HEK293 (cell line): ENCODE data around the gene CRNKL1.

Source experiments
- CTCF ChIA-PET: fragments of 350-600 bp; formaldehyde crosslinking; extraction: SDS; loops from one replicate; lab custom pipeline; 2021; ENCODE audit warnings: antibody characterized with exemption; lab: Yijun Ruan, JAX
- POLR2A ChIA-PET: fragments of 300-600 bp; formaldehyde crosslinking; extraction: SDS; loops from one replicate; lab custom pipeline; 2020; ENCODE audit warnings: antibody characterized with exemption, inconsistent platforms; lab: Yijun Ruan, JAX
- H3K27ac ChIP-seq: fragments of 200-500 bp; sonication (Bioruptor generic); 2 replicates; pipeline ENCODE4 v1.5.1; 2014; ENCODE audit warnings: low read depth, low read length, control low read depth, inconsistent platforms; ENCODE audit errors: extremely low read depth
- H3K36me3 ChIP-seq, 2 experiments: fragments of 200-500 bp in 1 of 2; sonication (Bioruptor generic) in 1 of 2; 1 replicate in 1 of 2; 2 replicates in 1 of 2; pipeline ENCODE4 v1.5.1; 2014 to 2017; ENCODE audit warnings: inconsistent platforms in 2 of 2, low read length in 2 of 2; ENCODE audit not compliant: control insufficient read depth in 2 of 2, insufficient read depth in 1 of 2
- H3K4me1 ChIP-seq: fragments of 200-500 bp; sonication (Bioruptor generic); 2 replicates; pipeline ENCODE4 v1.5.1; 2014; ENCODE audit warnings: mild to moderate bottlenecking, low read length, inconsistent platforms; ENCODE audit not compliant: control insufficient read depth, insufficient read depth
- H3K4me3 ChIP-seq: 2 replicates; pipeline ENCODE4 v1.5.1; 2011; ENCODE audit warnings: low read depth, mild to moderate bottlenecking, control low read depth, low read length, moderate library complexity
- H3K9me3 ChIP-seq: fragments of 200-500 bp; sonication (Bioruptor generic); 2 replicates; pipeline ENCODE4 v1.5.1; 2014; ENCODE audit warnings: low read depth, low read length, inconsistent platforms; ENCODE audit not compliant: control insufficient read depth, insufficient read depth
- BCL11B ChIP-seq: fragments of 450-650 bp; formaldehyde crosslinking; IDR thresholded peaks from 2 replicates; pipeline ENCODE4 v1.5.1; 2016; ENCODE audit warnings: low read depth, missing biosample characterization, missing genetic modification characterization
- FEZF1 ChIP-seq: fragments of 450-650 bp; formaldehyde crosslinking; IDR thresholded peaks from 2 replicates; pipeline ENCODE4 v1.5.1; 2016; ENCODE audit warnings: missing biosample characterization, missing genetic modification characterization
- GFI1B ChIP-seq: fragments of 450-650 bp; formaldehyde crosslinking; IDR thresholded peaks from 2 replicates; pipeline ENCODE4 v1.5.1; 2016; ENCODE audit warnings: missing biosample characterization, missing genetic modification characterization
- KLF16 ChIP-seq: fragments of 450-650 bp; formaldehyde crosslinking; IDR thresholded peaks from 2 replicates; pipeline ENCODE4 v1.5.1; 2017; ENCODE audit warnings: missing biosample characterization, missing genetic modification characterization
- RBAK ChIP-seq: fragments of 450-650 bp; formaldehyde crosslinking; IDR thresholded peaks from 2 replicates; pipeline ENCODE4 v1.5.1; 2016; ENCODE audit warnings: missing biosample characterization, missing genetic modification characterization
- YY2 ChIP-seq: fragments of 450-650 bp; formaldehyde crosslinking; IDR thresholded peaks from 2 replicates; pipeline ENCODE4 v1.5.1; 2016; ENCODE audit warnings: missing biosample characterization, missing genetic modification characterization
- ZFHX2 ChIP-seq: fragments of 450-650 bp; formaldehyde crosslinking; conservative IDR thresholded peaks from 2 replicates; pipeline ENCODE4 v1.5.1; 2016; ENCODE audit warnings: missing biosample characterization, missing genetic modification characterization
- ZFP69B ChIP-seq: fragments of 450-650 bp; formaldehyde crosslinking; IDR thresholded peaks from 2 replicates; pipeline ENCODE4 v1.5.1; 2016; ENCODE audit warnings: missing biosample characterization, missing genetic modification characterization
- ZIC2 ChIP-seq: fragments of 450-650 bp; formaldehyde crosslinking; IDR thresholded peaks from 2 replicates; pipeline ENCODE4 v1.5.1; 2016; ENCODE audit warnings: missing biosample characterization, missing genetic modification characterization
- ZNF175 ChIP-seq: fragments of 450-650 bp; formaldehyde crosslinking; IDR thresholded peaks from 2 replicates; pipeline ENCODE4 v1.5.1; 2016; ENCODE audit warnings: missing biosample characterization, missing genetic modification characterization
- ZNF19 ChIP-seq: fragments of 450-650 bp; formaldehyde crosslinking; IDR thresholded peaks from 2 replicates; pipeline ENCODE4; 2016; ENCODE audit warnings: missing biosample characterization, missing genetic modification characterization, low read depth
- ZNF248 ChIP-seq: fragments of 450-650 bp; formaldehyde crosslinking; IDR thresholded peaks from 2 replicates; pipeline ENCODE4 v1.5.1; 2017; ENCODE audit warnings: missing biosample characterization, missing genetic modification characterization
- ZNF335 ChIP-seq: fragments of 450-650 bp; formaldehyde crosslinking; conservative IDR thresholded peaks from 2 replicates; pipeline ENCODE4 v1.5.1; 2016; ENCODE audit warnings: missing biosample characterization, missing genetic modification characterization
- ZNF341 ChIP-seq: fragments of 450-650 bp; formaldehyde crosslinking; IDR thresholded peaks from 2 replicates; pipeline ENCODE4; 2016; ENCODE audit warnings: low read depth, missing biosample characterization, missing genetic modification characterization
- ZNF416 ChIP-seq: fragments of 450-650 bp; formaldehyde crosslinking; IDR thresholded peaks from 2 replicates; pipeline ENCODE4 v1.5.1; 2016; ENCODE audit warnings: missing biosample characterization, missing genetic modification characterization
- ZNF426 ChIP-seq: fragments of 450-650 bp; formaldehyde crosslinking; IDR thresholded peaks from 2 replicates; pipeline ENCODE4 v1.5.1; 2017; ENCODE audit warnings: missing biosample characterization, missing genetic modification characterization, mild to moderate bottlenecking, inconsistent platforms, moderate library complexity
- ZNF514 ChIP-seq: fragments of 450-650 bp; formaldehyde crosslinking; IDR thresholded peaks from 2 replicates; pipeline ENCODE4 v1.5.1; 2016; ENCODE audit warnings: missing biosample characterization, missing genetic modification characterization
- ZNF571 ChIP-seq: fragments of 450-650 bp; formaldehyde crosslinking; IDR thresholded peaks from 2 replicates; pipeline ENCODE4 v1.5.0; 2017; ENCODE audit warnings: missing biosample characterization, missing genetic modification characterization
- ZNF600 ChIP-seq: fragments of 450-650 bp; formaldehyde crosslinking; IDR thresholded peaks from 2 replicates; pipeline ENCODE4 v1.5.1; 2016; ENCODE audit warnings: missing biosample characterization, missing genetic modification characterization
- ZNF610 ChIP-seq: fragments of 450-650 bp; formaldehyde crosslinking; IDR thresholded peaks from 2 replicates; pipeline ENCODE4 v1.5.1; 2016; ENCODE audit warnings: missing biosample characterization, missing genetic modification characterization, borderline replicate concordance
- ZNF747 ChIP-seq: fragments of 450-650 bp; formaldehyde crosslinking; IDR thresholded peaks from 2 replicates; pipeline ENCODE4 v1.5.1; 2016; ENCODE audit warnings: missing biosample characterization, missing genetic modification characterization
- ZNF843 ChIP-seq: fragments of 450-650 bp; formaldehyde crosslinking; IDR thresholded peaks from 2 replicates; pipeline ENCODE4 v1.5.1; 2016; ENCODE audit warnings: missing biosample characterization, missing genetic modification characterization
- ZSCAN16 ChIP-seq: fragments of 450-650 bp; formaldehyde crosslinking; IDR thresholded peaks from 2 replicates; pipeline ENCODE4 v1.5.1; 2016; ENCODE audit warnings: missing biosample characterization, missing genetic modification characterization
- ZSCAN30 ChIP-seq: fragments of 450-650 bp; IDR thresholded peaks from 2 replicates; pipeline ENCODE4 v1.5.1; 2018; ENCODE audit warnings: missing biosample characterization, mild to moderate bottlenecking, missing genetic modification characterization, moderate library complexity
- TF ChIP-seq, protein P1 (sequence below): fragments of 450-650 bp; formaldehyde crosslinking; optimal IDR thresholded peaks from 2 replicates; pipeline ENCODE3; 2016; ENCODE audit warnings: missing biosample characterization, mild to moderate bottlenecking, missing genetic modification characterization
- TF ChIP-seq, protein P2 (sequence below): fragments of 450-650 bp; formaldehyde crosslinking; IDR thresholded peaks from 2 replicates; pipeline ENCODE4 v1.5.1; 2016; ENCODE audit warnings: missing biosample characterization, missing genetic modification characterization
- TF ChIP-seq, protein P3 (sequence below): fragments of 450-650 bp; formaldehyde crosslinking; IDR thresholded peaks from 2 replicates; pipeline ENCODE4 v1.5.1; 2016; ENCODE audit warnings: missing biosample characterization, missing genetic modification characterization
- TF ChIP-seq, protein P4 (sequence below): sonication (generic); formaldehyde crosslinking; IDR thresholded peaks from 2 replicates; pipeline ENCODE4 v1.8.1; 2022; ENCODE audit warnings: mild to moderate bottlenecking, moderate library complexity, missing genetic modification reagents
- TF ChIP-seq, protein P5 (sequence below): fragments of 450-650 bp; formaldehyde crosslinking; IDR thresholded peaks from 2 replicates; pipeline ENCODE4 v1.5.1; 2017; ENCODE audit warnings: missing biosample characterization, missing genetic modification characterization

CRNKL1 gene

DNA sequence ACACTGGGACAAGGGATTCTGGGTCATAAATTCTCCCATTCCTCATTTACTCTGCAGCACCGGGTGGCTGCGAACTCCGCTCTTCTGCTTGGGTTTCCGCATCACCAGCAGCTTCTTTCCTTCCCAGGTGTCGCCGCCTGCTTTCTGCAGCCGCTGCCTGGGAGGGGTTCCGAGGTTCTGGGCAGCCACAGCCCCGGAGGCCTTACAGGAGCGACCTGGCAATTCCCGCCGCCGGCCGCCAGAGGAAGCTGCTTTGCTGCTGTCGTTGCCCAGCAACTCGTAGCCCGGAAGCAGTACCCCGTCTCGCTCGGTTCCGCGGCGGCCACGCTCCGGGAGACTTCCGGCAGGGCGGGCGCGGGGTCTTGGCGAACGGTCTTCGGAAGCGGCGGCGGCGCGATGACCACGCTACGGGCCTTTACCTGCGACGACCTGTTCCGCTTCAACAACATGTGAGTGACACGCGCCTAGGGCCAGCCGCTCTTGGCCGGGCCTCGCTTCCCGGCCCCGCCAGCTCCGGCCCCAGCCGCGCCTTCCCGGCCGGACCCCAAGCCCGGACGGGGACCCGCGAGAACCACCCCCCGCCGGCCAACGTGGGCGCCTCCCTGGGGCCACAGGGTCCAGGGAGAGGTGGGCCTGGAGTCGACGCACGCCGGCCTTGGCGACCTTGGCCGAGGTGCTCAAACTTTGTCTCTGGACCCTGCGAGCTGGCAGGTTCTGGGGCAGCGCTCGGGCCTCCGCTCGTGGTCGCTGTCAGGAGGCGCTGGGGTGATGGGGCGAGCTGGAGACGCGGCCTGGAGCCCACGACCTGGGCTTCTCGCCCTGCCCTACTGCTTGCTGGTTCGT is 35.0 kb downstream of the CRNKL1 start, which contains the start of gene NAA20:
NAA20 (plus strand) TSS at position 362 of the 843 bp plus-strand sequence; CDS start at position 397, 35 bp downstream.
- no peaks in the 10 kb centered on the region for H3K9me3 ChIP-seq
- ChIA-PET CTCF (interaction anchor here (0.6 to 2.3 kb wide), 15 partner anchors 8 to 393 kb away, joined by 3 to 11 read pairs (median 3); no protein-coding TSS in a partner anchor), POLR2A (interaction anchor here (0.8 to 1.8 kb wide), 7 partner anchors 10 to 268 kb away, joined by 3 to 9 read pairs (median 3); partner anchors contain the start of genes CFAP61 and CRNKL1)
- peaks cover 6 to 24% of the 10 kb centered on the region in 2 experiments; a peak in 2 of 3 replicates for H3K36me3 ChIP-seq
- H3K27ac ChIP-seq: peak within 1 kb of the TSS; percentile 61
- H3K4me3 ChIP-seq: peak within 1 kb of the TSS; percentile 91
- peaks cover 4% of the 10 kb centered on the region; the same call in 1 of the 2 replicates for H3K4me1 ChIP-seq
- no peak for TF ChIP-seq ZNF747 (tag by site-specific recombination)
- TF ChIP-seq ZNF843 (tag by site-specific recombination): no peak
- TF ChIP-seq, protein P1, sequence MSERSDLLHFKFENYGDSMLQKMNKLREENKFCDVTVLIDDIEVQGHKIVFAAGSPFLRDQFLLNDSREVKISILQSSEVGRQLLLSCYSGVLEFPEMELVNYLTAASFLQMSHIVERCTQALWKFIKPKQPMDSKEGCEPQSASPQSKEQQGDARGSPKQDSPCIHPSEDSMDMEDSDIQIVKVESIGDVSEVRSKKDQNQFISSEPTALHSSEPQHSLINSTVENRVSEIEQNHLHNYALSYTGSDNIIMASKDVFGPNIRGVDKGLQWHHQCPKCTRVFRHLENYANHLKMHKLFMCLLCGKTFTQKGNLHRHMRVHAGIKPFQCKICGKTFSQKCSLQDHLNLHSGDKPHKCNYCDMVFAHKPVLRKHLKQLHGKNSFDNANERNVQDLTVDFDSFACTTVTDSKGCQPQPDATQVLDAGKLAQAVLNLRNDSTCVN: peak; percentile 91
- TF ChIP-seq RBAK (tag by site-specific recombination): no peak
- TF ChIP-seq ZNF610: no peak; the same call in 1 of the 2 replicates
- TF ChIP-seq ZNF426: no peak
- no peak for TF ChIP-seq ZNF571 (tag by site-specific recombination)
- TF ChIP-seq, protein P2, sequence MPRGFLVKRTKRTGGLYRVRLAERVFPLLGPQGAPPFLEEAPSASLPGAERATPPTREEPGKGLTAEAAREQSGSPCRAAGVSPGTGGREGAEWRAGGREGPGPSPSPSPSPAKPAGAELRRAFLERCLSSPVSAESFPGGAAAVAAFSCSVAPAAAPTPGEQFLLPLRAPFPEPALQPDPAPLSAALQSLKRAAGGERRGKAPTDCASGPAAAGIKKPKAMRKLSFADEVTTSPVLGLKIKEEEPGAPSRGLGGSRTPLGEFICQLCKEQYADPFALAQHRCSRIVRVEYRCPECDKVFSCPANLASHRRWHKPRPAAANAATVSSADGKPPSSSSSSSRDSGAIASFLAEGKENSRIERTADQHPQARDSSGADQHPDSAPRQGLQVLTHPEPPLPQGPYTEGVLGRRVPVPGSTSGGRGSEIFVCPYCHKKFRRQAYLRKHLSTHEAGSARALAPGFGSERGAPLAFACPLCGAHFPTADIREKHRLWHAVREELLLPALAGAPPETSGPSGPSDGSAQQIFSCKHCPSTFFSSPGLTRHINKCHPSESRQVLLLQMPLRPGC (tag by site-specific recombination): no peak
- TF ChIP-seq ZNF416 (tag by site-specific recombination): no peak
- TF ChIP-seq ZNF175 (tag by site-specific recombination): no peak
- peak; percentile 53; the same call in 1 of the 2 replicates for TF ChIP-seq ZIC2 (tag by site-specific recombination)
- no peak; the same call in 1 of the 2 replicates for TF ChIP-seq BCL11B (tag by site-specific recombination)
- no peak for TF ChIP-seq ZFP69B (tag by site-specific recombination)
- no peak for TF ChIP-seq GFI1B
- TF ChIP-seq, protein P3, sequence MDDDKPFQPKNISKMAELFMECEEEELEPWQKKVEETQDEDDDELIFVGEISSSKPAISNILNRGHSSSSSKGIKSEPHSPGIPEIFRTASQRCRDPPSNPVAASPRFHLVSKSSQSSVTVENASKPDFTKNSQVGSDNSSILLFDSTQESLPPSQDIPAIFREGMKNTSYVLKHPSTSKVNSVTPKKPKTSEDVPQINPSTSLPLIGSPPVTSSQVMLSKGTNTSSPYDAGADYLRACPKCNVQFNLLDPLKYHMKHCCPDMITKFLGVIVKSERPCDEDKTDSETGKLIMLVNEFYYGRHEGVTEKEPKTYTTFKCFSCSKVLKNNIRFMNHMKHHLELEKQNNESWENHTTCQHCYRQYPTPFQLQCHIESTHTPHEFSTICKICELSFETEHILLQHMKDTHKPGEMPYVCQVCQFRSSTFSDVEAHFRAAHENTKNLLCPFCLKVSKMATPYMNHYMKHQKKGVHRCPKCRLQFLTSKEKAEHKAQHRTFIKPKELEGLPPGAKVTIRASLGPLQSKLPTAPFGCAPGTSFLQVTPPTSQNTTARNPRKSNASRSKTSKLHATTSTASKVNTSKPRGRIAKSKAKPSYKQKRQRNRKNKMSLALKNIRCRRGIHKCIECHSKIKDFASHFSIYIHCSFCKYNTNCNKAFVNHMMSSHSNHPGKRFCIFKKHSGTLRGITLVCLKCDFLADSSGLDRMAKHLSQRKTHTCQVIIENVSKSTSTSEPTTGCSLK (tag by site-specific recombination): no peak
- no peak for TF ChIP-seq FEZF1
- peak; percentile 80; the same call in 1 of the 2 replicates for TF ChIP-seq ZNF600 (tag by site-specific recombination)
- TF ChIP-seq KLF16 (tag by site-specific recombination): no peak; the same call in 1 of the 2 replicates
- peak; percentile 87 for TF ChIP-seq ZNF335 (tag by site-specific recombination)
- TF ChIP-seq, protein P4, sequence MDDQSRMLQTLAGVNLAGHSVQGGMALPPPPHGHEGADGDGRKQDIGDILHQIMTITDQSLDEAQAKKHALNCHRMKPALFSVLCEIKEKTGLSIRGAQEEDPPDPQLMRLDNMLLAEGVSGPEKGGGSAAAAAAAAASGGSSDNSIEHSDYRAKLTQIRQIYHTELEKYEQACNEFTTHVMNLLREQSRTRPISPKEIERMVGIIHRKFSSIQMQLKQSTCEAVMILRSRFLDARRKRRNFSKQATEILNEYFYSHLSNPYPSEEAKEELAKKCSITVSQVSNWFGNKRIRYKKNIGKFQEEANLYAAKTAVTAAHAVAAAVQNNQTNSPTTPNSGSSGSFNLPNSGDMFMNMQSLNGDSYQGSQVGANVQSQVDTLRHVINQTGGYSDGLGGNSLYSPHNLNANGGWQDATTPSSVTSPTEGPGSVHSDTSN (CRISPR knock-in tag): peak; percentile 58; the same call in 1 of the 2 replicates
- no peak for TF ChIP-seq ZNF248 (tag by site-specific recombination)
- TF ChIP-seq YY2 (tag by site-specific recombination): no peak
- TF ChIP-seq ZNF514: no peak
- TF ChIP-seq ZNF19 (tag by site-specific recombination): no peak
- TF ChIP-seq ZSCAN16: 0 out of 2 replicates have a peak, but pooled peaks have one; percentile 28
- TF ChIP-seq, protein P5, sequence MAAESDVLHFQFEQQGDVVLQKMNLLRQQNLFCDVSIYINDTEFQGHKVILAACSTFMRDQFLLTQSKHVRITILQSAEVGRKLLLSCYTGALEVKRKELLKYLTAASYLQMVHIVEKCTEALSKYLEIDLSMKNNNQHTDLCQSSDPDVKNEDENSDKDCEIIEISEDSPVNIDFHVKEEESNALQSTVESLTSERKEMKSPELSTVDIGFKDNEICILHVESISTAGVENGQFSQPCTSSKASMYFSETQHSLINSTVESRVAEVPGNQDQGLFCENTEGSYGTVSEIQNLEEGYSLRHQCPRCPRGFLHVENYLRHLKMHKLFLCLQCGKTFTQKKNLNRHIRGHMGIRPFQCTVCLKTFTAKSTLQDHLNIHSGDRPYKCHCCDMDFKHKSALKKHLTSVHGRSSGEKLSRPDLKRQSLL (tag by site-specific recombination): no peak
- peak; percentile 86 for TF ChIP-seq ZNF341
- TF ChIP-seq ZSCAN30 (tag by site-specific recombination): peak; percentile 74; the same call in 1 of the 2 replicates
- TF ChIP-seq ZFHX2 (tag by site-specific recombination): 0 out of 2 replicates have a peak, but pooled peaks have one; percentile 27
